ENCODE results near the gene PTPRM.

PTPRM gene

DNA sequence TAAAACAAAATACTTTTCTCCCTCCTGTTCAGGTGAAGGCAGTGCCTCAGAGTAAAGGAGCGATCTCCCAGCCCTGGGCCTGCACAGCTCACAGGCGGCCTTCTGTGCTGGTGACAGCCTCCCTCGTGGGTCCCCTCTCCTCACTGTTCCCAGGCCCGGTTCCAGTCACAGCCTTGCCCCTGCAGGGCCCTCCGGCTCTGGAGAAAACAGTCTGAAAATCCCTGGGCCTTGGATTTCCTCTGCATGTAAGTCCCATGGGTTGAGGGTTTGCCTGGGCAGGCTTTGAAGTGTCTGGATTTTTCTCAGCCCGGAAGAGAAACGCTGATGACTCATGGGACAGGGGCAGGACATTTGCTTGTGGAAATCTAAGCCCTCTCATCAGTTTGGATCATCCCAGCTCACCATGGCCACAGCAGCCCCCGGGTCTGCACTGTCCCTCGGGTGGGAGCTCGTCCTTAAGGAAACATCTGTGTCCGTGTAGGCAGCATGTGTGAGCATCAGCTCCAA lies 856.0 kb downstream of the PTPRM start:
- POLR2A ChIA-PET (ENCODE audit: low non-redundant PET), result no interaction called here

DNA sequence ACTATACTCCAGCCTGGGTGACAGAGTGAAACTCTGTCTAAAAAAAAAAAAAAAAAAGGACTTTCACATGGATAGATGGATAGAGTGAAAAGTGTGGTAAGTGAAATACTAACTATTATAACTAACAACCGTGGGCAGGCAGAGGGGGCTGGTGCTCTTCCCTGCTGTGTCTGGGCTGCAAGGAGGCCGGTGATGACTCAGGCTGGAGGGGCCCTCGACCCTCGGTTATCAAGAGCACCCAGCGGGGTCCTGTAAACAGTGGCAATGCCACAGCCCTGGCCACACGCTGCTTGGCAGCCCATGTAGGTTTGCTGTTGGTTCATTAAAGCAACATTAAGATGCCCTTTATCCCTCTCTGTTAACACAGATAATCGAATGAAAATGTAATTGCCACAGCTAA lies 857.4 kb downstream of the PTPRM start:
- ChIA-PET CTCF (interaction anchor here (0.6 kb wide), 1 partner anchor 138 kb away, joined by 7 read pairs; no protein-coding TSS in a partner anchor), POLR2A (ENCODE audit: low non-redundant PET) (no interaction called here)
- H3K27ac ChIP-seq, result no peak overlapping the region
- TF ChIP-seq, protein P1, sequence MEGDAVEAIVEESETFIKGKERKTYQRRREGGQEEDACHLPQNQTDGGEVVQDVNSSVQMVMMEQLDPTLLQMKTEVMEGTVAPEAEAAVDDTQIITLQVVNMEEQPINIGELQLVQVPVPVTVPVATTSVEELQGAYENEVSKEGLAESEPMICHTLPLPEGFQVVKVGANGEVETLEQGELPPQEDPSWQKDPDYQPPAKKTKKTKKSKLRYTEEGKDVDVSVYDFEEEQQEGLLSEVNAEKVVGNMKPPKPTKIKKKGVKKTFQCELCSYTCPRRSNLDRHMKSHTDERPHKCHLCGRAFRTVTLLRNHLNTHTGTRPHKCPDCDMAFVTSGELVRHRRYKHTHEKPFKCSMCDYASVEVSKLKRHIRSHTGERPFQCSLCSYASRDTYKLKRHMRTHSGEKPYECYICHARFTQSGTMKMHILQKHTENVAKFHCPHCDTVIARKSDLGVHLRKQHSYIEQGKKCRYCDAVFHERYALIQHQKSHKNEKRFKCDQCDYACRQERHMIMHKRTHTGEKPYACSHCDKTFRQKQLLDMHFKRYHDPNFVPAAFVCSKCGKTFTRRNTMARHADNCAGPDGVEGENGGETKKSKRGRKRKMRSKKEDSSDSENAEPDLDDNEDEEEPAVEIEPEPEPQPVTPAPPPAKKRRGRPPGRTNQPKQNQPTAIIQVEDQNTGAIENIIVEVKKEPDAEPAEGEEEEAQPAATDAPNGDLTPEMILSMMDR (conservative IDR thresholded peaks at IDR 0.05; ENCODE audit: low read depth), result no peak
- DNase-seq (ENCODE audit: low spot score), result no peak

More for the DNA sequence above, 856.0 kb downstream of the PTPRM start:
- CTCF ChIA-PET, result interaction anchor here (0.7 kb wide), 1 partner anchor 40 kb away, joined by 4 read pairs; no protein-coding TSS in a partner anchor
- TF ChIP-seq, protein P1 (conservative IDR thresholded peaks at IDR 0.05; ENCODE audit: low read depth), result no peak
- H3K27ac ChIP-seq, result peak overlapping the region; percentile 69
- peak; percentile 58 for DNase-seq (ENCODE audit: low spot score)

DNA sequence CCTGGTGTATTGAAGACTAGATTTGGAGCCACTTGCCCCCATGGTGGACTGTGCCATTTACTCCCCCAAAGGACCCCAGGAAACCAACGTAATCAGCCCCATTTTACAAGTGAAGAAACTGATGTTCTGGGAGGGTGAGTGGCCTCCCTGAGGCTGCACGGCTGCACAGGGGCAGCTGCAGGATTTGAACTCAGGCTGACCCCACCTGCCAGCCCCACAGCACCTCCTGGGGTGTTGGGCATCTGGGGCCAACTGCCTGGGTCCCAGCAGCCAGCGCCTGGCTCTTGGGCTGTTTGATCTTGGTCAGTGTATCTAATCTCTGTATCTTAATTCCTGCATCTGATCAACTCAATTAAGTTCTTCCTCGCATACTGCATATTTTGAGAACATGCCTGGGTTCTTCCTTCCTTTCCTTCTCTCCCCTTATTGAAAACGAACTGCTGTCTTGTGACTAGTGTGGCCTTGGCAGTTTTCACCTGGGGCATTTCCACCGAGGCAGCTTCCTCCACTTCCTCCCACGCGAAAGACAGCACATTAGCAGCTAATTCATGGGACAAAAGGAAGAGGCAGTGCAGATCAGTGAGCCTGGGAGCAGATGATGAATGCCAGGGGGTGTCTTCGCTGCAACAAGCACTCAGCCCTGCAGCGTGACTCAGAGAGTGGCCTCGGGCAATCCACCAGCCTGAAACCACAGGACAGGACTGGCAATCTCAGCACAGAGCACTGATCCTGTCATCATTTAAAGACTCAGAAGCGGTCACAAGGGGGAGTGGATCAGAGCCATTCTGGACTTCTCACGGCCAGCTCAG lies 858.0 kb downstream of the PTPRM start:
- POLR2A ChIA-PET (ENCODE audit: low non-redundant PET), result no interaction called here
- H3K27ac ChIP-seq, result peak overlapping the region; percentile 32
- DNase-seq (ENCODE audit: low spot score), result peak; percentile 78
- TF ChIP-seq, protein P1 (conservative IDR thresholded peaks at IDR 0.05; ENCODE audit: low read depth), result no peak
- CTCF ChIA-PET, result interaction anchor here (0.6 to 1.1 kb wide), 3 partner anchors 19 to 138 kb away, joined by 3 to 7 read pairs (median 3); no protein-coding TSS in a partner anchor

DNA sequence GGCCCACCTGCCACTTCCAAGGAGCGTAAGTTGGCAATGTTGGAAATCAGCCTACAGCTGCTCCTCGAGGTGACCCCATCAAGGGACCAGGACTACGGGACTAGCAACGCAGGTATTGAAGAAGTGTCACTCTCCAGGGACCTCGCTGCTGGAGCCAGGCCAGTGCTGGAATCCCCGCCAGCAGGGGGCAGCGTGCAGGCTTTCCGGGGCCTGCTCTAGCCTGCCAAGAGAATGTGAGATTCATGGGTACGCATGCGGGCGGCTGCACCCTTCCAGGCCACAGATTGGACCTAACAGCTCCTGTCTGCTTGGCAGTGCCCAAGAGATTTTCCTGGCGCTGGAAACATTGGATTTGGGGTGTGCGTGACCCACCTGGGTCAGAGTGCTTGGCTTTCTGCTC lies 859.3 kb downstream of the PTPRM start:
- no peak for DNase-seq (ENCODE audit: low spot score)
- TF ChIP-seq, protein P1 (conservative IDR thresholded peaks at IDR 0.05; ENCODE audit: low read depth), result no peak
- ChIA-PET CTCF (interaction anchor here (0.5 to 1.1 kb wide), 2 partner anchors 54 to 663 kb away, joined by 3 to 6 read pairs; no protein-coding TSS in a partner anchor), POLR2A (ENCODE audit: low non-redundant PET) (no interaction called here)
- H3K27ac ChIP-seq, result no peak overlapping the region

DNA sequence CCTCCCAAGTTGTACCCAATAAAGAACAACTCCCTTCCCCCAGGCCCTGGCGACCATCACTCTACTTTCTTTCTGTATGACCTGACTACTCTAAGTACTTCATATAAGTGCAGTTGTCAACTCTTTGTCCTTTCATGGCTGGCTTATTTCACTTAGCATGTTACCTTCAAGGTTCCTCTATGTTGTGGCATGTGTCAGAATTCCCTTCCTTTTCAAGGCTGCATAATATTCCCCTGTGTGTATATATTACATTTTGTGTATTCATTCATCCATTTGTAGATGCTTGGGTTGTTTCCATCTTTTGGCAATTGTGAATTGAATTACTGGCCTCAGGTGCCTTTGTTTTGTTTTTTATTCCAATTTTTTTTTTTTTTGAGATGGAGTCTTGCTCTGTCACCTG lies 860.2 kb downstream of the PTPRM start:
- ChIA-PET CTCF (no interaction called here), POLR2A (ENCODE audit: low non-redundant PET) (no interaction called here)
- TF ChIP-seq, protein P1 (conservative IDR thresholded peaks at IDR 0.05; ENCODE audit: low read depth), result no peak
- no peak overlapping the region for H3K27ac ChIP-seq
- no peak for DNase-seq (ENCODE audit: low spot score)

DNA sequence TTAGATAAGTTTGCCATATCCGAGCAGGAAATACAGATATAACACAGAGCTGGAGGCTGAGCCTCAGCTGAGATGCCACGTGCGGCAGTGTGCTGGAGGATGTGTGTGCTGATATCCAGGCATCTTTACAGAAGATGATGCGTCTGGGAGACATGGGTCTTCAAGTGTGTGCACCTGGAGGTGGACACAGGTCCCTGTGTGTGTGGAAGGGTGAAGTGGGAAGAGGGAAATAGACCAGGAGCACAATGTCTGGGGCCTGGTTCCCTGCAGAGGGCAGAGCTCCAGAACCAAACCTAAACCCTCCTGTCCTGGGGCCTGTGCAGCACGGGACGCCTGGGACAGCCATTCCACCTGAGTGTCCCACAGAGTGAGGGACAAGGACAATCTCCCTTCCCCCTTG lies 861.8 kb downstream of the PTPRM start:
- TF ChIP-seq, protein P1 (conservative IDR thresholded peaks at IDR 0.05; ENCODE audit: low read depth), result no peak
- CTCF ChIA-PET, result no interaction called here
- no peak overlapping the region for H3K27ac ChIP-seq
- no peak for DNase-seq (ENCODE audit: low spot score)
- POLR2A ChIA-PET (ENCODE audit: low non-redundant PET), result no interaction called here

All from RWPE1 (cell line).